DLD1 (cell line): ENCODE results near the gene TMEM233.
"Not testable (repeated sequence)": the region's sequence is repeated elsewhere in the genome, so short reads cannot be mapped to it uniquely, and the experiment has no call there.

Source experiments
- in situ Hi-C: cut with HindIII; loops from 2 replicates; pipeline ENCODE4 v1.10.0; 2017; ENCODE audit warnings: low sequenced_read_pairs

The TMEM233 gene

DNA sequence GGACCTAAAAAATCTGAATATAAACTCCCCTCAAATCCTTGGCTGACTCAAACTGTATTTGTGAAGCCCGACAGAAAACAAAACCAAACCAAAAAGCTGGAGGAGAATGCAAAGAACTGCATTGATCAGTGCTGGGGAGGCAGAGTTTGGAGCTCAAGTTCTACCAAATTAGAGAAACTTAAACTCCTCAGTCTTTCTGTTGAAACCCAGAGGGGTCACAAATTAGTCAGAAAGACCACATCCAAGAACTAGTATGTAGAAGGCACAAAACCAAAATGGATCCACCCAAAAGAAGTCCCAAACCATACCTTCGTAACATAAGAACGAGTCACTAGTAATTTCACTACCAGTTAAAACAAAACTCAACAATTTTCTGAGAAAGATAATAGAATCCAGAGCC lies 59.1 kb downstream of the TMEM233 start:
- in situ Hi-C loops, result no loop called here

- in situ Hi-C loops, result not testable (repeated sequence)
Observed at GRCh38 chr12:119657001-119657400, 63.4 kb downstream of the TMEM233 start.

- in situ Hi-C loops, result not testable (repeated sequence)
Observed at GRCh38 chr12:119658166-119658565, 64.6 kb downstream of the TMEM233 start.

DNA sequence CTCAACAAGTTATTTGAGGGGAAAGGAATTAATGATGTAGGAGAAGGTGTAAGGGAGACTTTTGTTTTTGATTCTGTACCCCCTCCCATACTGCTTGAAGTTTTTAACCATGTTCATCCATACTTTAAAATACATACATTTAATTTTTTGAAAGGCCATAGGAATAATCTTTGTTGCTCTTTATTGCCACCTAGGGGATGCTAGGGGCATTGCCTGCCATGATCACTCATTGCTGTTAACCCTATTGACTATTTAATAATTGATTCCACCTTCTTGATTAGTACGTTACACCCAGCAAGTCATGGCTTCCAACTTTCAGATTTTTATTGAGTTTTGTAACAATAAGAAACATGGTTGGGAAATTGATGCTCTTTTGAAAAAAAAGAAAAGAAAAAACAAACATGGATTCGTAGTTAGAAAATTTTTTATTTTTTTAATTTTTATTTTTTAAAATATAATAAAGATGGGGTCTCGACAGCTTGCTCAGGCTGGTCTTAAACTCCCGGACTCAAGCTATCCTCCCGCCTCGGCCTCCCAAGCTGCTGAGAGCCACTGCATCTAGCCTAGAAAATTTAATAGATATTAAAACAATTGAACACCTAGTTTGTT lies 65.8 kb downstream of the TMEM233 start:
- in situ Hi-C loops, result no loop called here

- in situ Hi-C loops, result no loop called here
Observed at GRCh38 chr12:119660076-119660475, 66.5 kb downstream of the TMEM233 start.

GRCh38 chr12:119661882-119662281 lies 68.3 kb downstream of the TMEM233 start:
- in situ Hi-C loops, result no loop called here

DNA sequence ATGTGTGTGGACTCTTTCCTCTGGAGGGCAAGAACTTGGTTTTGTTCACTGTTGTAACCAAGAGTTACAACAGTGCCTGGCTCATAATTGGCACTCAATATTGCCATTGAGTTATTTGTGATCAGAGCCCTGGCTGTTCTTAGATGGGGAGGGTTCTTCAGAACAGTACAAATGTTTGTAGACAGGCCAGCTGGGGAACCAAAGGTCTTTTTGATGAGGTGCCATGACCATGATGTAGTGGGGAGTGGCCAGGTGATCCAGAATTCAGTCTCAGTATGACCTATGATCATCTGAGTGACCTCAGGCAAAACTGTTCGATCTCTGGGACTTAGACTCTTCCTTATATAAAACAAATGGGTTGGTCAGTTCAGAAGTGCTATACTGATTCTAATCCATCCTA lies 71.1 kb downstream of the TMEM233 start:
- in situ Hi-C loops, result no loop called here

GRCh38 chr12:119665164-119665929 lies 71.8 kb downstream of the TMEM233 start:
- in situ Hi-C loops, result no loop called here

DNA sequence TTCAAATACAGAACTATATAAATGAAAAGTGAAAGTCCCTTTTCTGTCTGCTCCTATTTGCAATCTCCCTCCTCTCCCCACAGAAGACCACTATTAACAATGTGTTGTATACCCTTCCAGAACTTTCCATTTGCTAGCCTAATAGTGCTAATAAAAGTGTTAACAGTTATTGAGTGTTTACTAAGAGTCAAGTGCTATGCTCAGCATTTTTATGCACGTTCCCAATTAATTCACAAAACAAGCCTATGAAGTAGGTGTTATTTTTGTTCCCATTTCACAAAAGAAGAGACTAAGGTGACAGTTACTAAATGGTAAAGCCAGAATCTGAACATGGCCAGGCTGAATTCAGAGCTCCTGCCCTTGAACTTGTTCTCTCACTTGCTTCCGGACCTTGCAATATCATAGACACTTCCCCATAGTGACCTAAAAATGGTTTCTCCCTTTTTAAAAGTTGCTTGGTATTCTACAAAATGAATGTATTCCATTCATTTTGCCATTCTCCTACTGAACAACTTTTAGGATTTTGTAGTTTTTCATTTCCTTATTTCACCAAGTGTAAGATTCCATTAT lies 72.7 kb downstream of the TMEM233 start:
- in situ Hi-C loops, result no loop called here

DNA sequence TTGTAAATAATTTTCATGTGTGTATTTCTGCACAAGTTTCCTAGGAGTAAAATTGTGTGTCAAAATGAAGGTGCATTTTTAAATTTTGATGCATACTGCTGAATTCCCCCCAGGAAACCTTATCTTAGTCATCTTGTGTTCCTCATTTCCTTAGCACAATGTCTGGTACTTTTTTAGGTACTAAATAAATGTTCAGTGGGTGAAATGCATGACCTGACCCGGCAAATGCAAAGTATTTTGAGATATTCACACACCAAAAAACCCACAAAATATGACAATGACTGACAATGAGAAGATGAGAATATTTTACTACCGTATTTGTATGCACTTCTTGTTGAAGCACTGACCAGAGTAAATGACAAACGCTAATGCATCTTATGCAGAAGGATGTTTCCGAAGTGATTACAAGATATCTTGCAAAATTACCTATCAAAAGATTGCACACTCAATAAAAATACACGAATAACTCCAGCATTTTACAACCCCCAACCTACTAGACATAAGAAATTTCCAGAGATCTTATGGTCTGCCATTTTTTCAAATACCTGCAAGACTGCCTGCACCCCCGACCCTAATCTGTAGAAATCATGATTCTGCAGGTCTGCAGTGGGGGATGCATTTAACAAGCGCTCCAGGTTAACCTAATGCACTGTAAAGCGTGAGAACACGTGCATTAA lies 73.5 kb downstream of the TMEM233 start:
- in situ Hi-C loops, result no loop called here

- in situ Hi-C loops, result no loop called here
Observed at GRCh38 chr12:119667577-119668323, 74.2 kb downstream of the TMEM233 start, which contains the start of gene PRKAB1. Gene PRKAB1, plus strand, starts transcription at chr12:119668133. Its CDS starts 112 bp downstream, at chr12:119668245.

DNA sequence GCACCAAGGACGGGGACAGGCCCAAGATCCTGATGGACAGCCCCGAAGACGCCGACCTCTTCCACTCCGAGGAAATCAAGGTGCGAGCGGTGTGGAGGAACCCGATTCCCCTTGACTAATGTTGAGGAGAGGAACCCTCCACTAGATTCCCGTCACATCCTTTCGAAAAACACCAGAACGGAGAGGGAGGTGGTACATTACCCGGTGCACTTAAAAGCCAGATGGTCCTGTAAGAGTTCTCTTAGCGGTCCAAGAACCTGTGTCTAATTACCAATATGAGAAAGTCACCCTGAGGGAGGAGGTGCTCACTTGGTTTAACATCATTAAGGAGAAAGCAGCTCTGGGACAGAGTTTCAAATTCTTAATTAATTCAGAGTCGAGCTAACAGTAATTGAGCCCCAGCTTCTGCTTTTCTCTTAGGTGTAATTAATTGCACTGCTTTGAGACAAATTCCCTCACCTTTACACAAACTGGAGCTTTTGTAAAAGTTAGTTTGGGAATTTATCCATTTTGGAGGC lies 74.8 kb downstream of the TMEM233 start:
- in situ Hi-C loops, result no loop called here

GRCh38 chr12:119669744-119670472 lies 76.3 kb downstream of the TMEM233 start:
- in situ Hi-C loops, result no loop called here

GRCh38 chr12:119671070-119671469 lies 77.5 kb downstream of the TMEM233 start:
- in situ Hi-C loops, result no loop called here

DNA sequence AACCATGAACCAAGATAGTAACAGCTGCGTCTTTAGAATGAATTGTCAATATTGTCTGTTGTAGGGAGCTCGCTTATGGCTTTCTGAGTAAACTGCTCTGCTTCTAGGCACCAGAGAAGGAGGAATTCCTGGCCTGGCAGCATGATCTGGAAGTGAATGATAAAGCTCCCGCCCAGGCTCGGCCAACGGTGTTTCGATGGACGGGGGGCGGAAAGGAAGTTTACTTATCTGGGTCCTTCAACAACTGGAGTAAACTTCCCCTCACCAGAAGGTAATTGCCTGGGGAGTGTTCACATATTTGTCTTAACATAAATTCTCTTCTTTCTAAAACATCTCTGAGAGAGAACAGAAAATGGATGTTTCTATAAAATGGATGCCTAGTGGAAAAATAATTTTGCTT lies 78.6 kb downstream of the TMEM233 start:
- in situ Hi-C loops, result no loop called here

GRCh38 chr12:119673634-119674033 lies 80.1 kb downstream of the TMEM233 start:
- in situ Hi-C loops, result no loop called here

- in situ Hi-C loops, result no loop called here
Observed at GRCh38 chr12:119674560-119674959, 81.0 kb downstream of the TMEM233 start.

DNA sequence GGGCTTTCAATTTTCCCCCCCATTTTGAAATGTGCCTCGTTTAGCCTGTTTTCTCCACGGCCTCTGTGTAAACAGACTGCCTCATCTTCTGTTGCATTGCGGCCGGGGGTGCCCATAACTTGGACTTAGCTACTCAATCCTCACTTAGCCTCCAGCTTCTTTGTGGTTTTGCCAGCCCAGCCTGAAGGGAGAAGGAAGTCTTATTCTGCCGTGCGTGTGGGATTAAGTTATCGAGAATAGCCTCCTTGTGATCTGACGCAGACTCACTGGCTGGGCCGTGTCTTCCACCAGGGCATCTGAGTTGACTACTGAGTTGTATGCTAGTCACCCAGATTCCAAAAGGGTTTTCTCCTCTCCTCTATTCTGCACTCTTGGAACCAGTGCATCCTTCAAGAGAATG lies 82.4 kb downstream of the TMEM233 start:
- in situ Hi-C loops, result no loop called here

- in situ Hi-C loops, result no loop called here
Observed at GRCh38 chr12:119676573-119676972, 83.0 kb downstream of the TMEM233 start.

DNA sequence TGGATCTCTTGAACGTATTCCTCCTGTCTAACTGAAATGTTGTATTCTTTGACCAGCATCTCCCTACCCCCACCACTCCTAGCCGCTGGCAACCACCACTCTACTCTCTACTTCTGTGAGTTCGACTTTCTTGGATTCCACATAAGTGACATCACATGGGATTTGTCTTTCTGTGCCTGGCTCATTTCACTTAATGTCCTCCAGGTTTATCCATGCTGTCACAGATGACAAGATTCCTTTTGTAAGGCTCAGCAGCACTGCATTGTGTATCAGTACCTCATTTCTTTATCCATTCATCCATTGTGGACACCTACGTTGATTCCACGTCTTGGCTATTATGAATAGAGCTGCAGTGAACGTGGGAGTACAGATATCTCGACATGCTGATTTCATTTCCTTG lies 84.9 kb downstream of the TMEM233 start:
- in situ Hi-C loops, result no loop called here
